SK-N-MC (cell line): ENCODE results near the gene NADK2.

ENCODE experiments used
- DNase-seq: peaks from one replicate; pipeline ENCODE4 v3.0.0-alpha.2; 2011; ENCODE audit warnings: low read depth, low spot score
- H3K27ac ChIP-seq: fragments of 200-600 bp; sonication (generic); 2 replicates; pipeline ENCODE4 v1.5.1; 2016; ENCODE audit warnings: mixed run types
- H3K36me3 ChIP-seq: fragments of 200-600 bp; sonication (generic); 2 replicates; pipeline ENCODE4 v1.6.1; 2017; ENCODE audit warnings: antibody characterized with exemption, low read length, mixed read lengths; ENCODE audit not compliant: insufficient read depth
- H3K4me3 ChIP-seq: fragments of 200-600 bp; sonication (generic); 2 replicates; pipeline ENCODE4 v1.5.1; 2016
- H3K9ac ChIP-seq: fragments of 200-600 bp; sonication (generic); 2 replicates; pipeline ENCODE4 v1.8.0; 2017; ENCODE audit warnings: mixed run types, mixed read lengths; ENCODE audit not compliant: insufficient read length
- H3K9me3 ChIP-seq: fragments of 200-600 bp; sonication (generic); 2 replicates; pipeline ENCODE4 v1.6.1; 2017; ENCODE audit warnings: low read depth, mild to moderate bottlenecking, antibody characterized with exemption, low read length, moderate library complexity, mixed read lengths
- EZH2 ChIP-seq: fragments of 200-600 bp; sonication (generic); IDR thresholded peaks from one replicate; pipeline ENCODE4 v1.6.1; 2017; ENCODE audit warnings: antibody characterized with exemption
- FOXP2 ChIP-seq: optimal IDR thresholded peaks from 2 replicates; pipeline ENCODE3; 2011; ENCODE audit warnings: mild to moderate bottlenecking, moderate library complexity; ENCODE audit not compliant: insufficient read depth; ENCODE audit errors: extremely low read length, control extremely low read depth
- POLR2AphosphoS5 ChIP-seq: IDR thresholded peaks from 2 replicates; pipeline ENCODE4 v1.6.1; 2012; ENCODE audit warnings: mild to moderate bottlenecking, low read depth, low read length, borderline replicate concordance

NADK2 gene

DNA sequence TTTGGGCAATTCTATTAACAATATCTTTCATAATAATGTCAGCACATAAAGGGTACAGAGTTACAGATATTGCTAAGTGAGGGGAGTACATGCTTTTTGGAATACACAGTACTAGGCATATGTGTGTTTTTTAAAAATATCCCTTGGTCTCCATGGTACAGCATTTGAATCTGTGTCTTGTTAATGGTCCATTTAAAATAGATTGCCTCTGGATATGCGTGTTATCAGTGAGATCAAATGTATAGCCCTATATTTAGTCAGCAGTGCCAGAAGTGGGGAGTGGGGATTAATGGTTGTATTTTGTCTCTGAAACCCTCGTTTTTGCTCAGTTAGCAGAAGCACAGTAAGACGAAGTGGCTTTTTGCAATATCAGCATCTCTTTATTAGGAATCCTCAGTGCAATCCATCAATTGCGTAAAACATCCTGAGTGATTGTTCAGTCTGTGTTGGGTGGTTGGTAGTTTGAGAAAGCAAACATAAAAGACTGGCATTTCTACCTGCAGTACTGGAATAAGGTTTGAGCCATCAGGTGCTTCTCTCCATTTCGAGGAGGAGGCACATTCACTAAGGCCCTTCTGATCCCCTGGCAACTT, 70.8 kb downstream of the NADK2 start:
- no peaks in the 10 kb centered on the region for H3K9me3 ChIP-seq
- H3K27ac ChIP-seq = peak overlapping the region; percentile 56; the same call in 1 of the 2 replicates
- no peak for TF ChIP-seq POLR2AphosphoS5
- TF ChIP-seq EZH2 = no peak
- no peak for TF ChIP-seq FOXP2
- H3K36me3 ChIP-seq = peaks cover 100% of the 10 kb centered on the region
- no peak overlapping the region for H3K4me3 ChIP-seq
- no peak for DNase-seq
- no peak overlapping the region for H3K9ac ChIP-seq

DNA sequence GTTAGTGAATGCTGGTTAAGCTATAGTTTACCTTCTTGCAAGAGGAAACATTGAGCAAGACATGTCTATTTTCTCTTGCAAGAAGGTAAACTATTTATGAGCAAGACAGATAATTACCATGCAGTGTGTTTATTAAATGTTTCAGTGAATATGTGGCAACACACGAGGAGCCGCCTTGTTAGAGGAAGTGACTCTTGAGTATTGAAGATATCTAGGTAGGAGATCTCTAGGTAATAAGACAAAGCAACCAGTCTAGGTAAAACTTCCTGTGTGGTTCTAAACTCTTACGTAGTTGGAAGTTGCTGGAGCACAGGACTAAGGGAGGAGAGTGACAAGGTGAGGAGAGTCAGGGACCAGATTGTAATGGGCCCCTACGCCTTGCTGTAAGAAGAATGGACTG, 73.0 kb downstream of the NADK2 start:
- no peak overlapping the region for H3K9ac ChIP-seq
- no peaks in the 10 kb centered on the region for H3K9me3 ChIP-seq
- no peak overlapping the region for H3K4me3 ChIP-seq
- no peak overlapping the region for H3K27ac ChIP-seq
- DNase-seq = no peak
- H3K36me3 ChIP-seq = peaks cover 100% of the 10 kb centered on the region
- TF ChIP-seq POLR2AphosphoS5 = no peak
- TF ChIP-seq EZH2 = no peak
- no peak for TF ChIP-seq FOXP2

DNA sequence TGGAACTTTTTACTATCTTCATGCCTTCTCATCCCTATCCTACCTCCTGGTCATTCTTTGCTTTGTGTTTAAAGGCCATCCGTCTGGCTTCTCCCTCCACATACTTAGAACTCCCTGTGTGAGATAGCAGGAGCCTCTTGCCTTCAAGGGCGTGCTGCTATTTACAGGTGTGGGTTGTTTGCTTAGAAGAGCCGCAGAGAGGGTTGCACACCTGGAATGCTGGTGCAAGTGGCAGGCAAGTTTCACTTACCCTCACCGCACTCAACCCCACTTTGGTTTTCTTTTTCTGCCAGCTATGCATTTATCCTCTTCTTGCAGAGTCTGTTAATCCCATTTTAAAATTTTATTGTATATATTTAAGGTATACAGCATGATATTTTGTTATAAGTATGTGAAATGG, 77.3 kb downstream of the NADK2 start:
- Histone ChIP-seq H3K27ac (no peak overlapping the region), H3K4me3 (no peak overlapping the region), H3K36me3 (peaks cover 100% of the 10 kb centered on the region), H3K9ac (no peak overlapping the region), H3K9me3 (no peaks in the 10 kb centered on the region)
- no peak for DNase-seq
- TF ChIP-seq FOXP2 = no peak
- no peak for TF ChIP-seq POLR2AphosphoS5
- TF ChIP-seq EZH2 = no peak

DNA sequence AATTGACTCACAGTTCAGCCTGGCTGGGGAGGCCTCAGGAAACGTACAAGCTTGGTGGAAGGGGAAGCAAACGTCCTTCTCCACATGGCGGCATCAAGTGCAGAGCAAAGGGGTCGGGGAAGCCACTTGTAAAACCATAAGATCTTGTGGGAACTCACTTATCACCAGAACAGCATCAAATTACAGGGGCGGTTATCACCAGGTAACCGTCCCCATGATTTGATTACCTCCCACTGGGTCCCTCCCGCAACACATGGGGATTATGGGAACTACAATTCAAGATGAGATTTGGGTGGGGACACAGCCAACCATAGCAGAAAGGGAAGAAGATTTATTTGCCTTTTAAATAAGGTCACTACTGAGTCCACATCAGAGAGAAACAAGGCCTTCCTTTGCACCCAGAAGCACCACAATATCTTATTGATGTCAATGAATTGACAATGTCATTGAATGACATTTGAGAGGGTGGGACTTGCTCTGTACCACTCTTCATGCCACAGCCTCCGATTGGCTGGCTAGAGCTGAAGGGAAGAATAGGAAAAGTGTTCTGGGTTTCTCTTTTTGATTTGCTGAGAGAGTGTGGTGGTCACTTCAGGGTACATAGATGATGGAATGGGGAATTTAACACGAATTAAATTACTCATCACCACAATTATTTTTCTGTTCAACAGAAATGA, 78.8 kb downstream of the NADK2 start:
- TF ChIP-seq EZH2 = no peak
- no peak for TF ChIP-seq POLR2AphosphoS5
- TF ChIP-seq FOXP2 = no peak
- DNase-seq = no peak
- Histone ChIP-seq H3K9me3 (no peaks in the 10 kb centered on the region), H3K4me3 (no peak overlapping the region), H3K36me3 (peaks cover 99% of the 10 kb centered on the region), H3K9ac (no peak overlapping the region), H3K27ac (no peak overlapping the region)

DNA sequence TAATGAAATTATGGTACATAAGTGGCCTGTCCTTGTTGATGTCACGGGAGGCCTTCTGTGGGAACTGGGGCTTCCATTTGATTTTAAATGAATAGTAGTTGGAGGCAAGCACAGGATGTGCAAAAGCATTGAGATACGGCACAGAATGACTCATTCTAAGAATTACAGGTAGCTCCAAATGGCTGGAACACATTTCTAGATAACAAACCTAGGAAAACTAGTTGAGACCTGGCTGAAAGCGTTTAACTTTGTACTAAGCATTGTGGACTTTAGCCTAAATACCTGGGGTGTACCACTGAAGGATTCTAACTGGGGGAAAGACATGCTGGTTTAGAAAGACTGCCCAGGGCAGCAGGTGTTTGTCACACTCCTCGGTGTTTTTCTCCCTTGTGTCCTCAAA, 80.4 kb downstream of the NADK2 start:
- TF ChIP-seq POLR2AphosphoS5 (no peak), EZH2 (no peak), FOXP2 (no peak)
- no peak overlapping the region for H3K4me3 ChIP-seq
- peaks cover 99% of the 10 kb centered on the region for H3K36me3 ChIP-seq
- no peak overlapping the region for H3K27ac ChIP-seq
- no peaks in the 10 kb centered on the region for H3K9me3 ChIP-seq
- DNase-seq = no peak
- H3K9ac ChIP-seq = no peak overlapping the region

DNA sequence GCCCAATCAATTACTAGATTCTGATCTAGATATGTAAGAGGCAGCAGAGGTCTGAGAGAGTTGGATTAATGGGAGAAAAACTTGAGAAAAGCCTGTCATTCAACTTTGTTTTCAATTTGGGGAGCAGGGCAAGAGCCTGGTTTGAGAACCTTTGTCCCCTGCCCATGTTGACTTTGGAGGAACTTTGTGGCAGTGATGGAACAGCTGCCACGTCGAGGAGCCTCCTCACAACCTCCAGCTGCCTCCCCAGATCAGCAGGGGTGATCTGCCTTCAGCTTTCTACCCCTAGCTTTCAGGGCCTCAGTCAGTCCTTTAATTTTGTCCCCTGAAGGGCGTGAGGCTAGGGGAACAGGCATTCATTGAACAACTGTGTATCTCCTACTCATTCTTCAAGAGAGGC, 81.1 kb downstream of the NADK2 start:
- no peak overlapping the region for H3K9ac ChIP-seq
- no peak overlapping the region for H3K4me3 ChIP-seq
- DNase-seq = no peak
- H3K36me3 ChIP-seq = peaks cover 99% of the 10 kb centered on the region
- no peak overlapping the region for H3K27ac ChIP-seq
- TF ChIP-seq FOXP2 = no peak
- TF ChIP-seq POLR2AphosphoS5 = no peak
- no peak for TF ChIP-seq EZH2
- no peaks in the 10 kb centered on the region for H3K9me3 ChIP-seq

DNA sequence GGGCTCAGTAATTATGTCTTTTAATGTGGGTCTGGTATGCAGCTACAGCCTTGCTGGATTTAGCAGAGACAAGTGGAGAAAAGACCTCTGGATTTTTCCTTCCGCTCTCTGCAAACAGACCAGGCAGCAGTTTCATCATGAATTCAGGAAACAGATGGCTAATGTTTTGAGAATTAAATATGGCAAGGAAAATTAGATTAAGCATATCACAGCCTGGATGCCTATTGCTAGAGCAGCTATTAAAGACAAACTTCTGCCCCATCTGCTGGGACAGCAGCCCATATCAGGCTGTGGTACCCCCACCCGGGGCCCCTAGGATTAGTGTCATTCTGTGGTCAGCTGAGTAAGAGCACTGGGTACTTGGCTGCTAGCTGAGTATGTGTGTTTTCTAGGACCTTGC, 83.6 kb downstream of the NADK2 start:
- DNase-seq = peak; percentile 47
- H3K9ac ChIP-seq = no peak overlapping the region
- H3K27ac ChIP-seq = peak overlapping the region; percentile 94
- peak overlapping the region; percentile 20; the same call in 1 of the 2 replicates for H3K4me3 ChIP-seq
- H3K36me3 ChIP-seq = peaks cover 99% of the 10 kb centered on the region
- no peaks in the 10 kb centered on the region for H3K9me3 ChIP-seq
- TF ChIP-seq FOXP2 (peak; percentile 9), POLR2AphosphoS5 (no peak), EZH2 (no peak)

DNA sequence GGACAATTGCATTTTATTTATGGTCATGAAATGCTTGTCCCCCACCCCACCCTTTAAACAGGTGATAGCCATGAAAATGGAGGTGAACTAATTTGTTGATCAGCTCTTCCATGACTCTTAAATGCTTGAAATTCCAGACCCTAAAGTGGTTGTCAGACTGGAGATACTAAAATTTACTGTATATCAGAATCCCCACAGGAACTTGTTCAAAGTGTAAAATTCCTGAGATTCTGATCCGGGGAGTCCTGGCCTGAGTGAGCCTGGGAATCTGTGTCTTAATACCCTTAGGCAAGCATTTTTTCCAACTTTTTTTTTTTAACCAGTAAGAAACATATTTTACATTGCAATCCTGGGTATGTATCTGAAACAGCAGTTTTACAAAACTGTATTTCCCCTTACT, 85.1 kb downstream of the NADK2 start:
- Histone ChIP-seq H3K36me3 (peaks cover 90% of the 10 kb centered on the region), H3K9ac (no peak overlapping the region), H3K9me3 (no peaks in the 10 kb centered on the region), H3K4me3 (peak overlapping the region; percentile 41), H3K27ac (peak overlapping the region; percentile 94)
- DNase-seq = no peak
- TF ChIP-seq FOXP2 = no peak
- no peak for TF ChIP-seq EZH2
- no peak for TF ChIP-seq POLR2AphosphoS5
